Stimulated activated CD8-positive, alpha-beta memory T cell treated with anti-CD3 and anti-CD28 coated beads, Interleukin-12 subunit alpha, Interleukin-12 subunit beta, amount 100 ng/mL, for 24 hours (primary cell): ENCODE data around the gene EPS8L1.

Source experiments
- DNase-seq: peaks from one replicate; pipeline ENCODE4 v3.0.0-alpha.2; 2020; ENCODE audit errors: extremely low read depth

The EPS8L1 gene

GRCh38 chr19:55115446-55116065, 39.9 kb downstream of the EPS8L1 start:
- DNase-seq = no peak

DNA sequence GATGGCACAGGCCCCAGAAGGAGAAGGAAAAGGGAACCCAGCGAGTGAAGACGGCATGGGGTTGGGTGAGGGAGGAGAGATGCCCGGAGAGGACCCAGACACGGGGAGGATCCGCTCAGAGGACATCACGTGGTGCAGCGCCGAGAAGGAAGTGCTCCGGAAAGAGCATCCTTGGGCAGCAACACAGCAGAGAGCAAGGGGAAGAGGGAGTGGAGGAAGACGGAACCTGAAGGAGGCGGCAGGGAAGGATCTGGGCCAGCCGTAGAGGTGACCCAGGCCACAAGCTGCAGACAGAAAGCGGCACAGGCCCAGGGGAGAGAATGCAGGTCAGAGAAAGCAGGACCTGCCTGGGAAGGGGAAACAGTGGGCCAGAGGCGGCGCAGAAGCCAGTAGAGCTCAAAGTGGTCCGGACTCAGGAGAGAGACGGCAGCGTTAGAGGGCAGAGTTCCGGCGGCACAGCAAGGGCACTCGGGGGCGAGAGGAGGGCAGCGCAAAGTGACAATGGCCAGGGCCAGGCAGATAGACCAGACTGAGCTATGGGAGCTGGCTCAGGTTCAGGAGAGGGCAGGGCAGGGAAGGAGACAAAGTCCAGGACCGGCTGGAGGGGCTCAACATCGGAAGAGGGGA, 40.7 kb downstream of the EPS8L1 start:
- DNase-seq = no peak

DNA sequence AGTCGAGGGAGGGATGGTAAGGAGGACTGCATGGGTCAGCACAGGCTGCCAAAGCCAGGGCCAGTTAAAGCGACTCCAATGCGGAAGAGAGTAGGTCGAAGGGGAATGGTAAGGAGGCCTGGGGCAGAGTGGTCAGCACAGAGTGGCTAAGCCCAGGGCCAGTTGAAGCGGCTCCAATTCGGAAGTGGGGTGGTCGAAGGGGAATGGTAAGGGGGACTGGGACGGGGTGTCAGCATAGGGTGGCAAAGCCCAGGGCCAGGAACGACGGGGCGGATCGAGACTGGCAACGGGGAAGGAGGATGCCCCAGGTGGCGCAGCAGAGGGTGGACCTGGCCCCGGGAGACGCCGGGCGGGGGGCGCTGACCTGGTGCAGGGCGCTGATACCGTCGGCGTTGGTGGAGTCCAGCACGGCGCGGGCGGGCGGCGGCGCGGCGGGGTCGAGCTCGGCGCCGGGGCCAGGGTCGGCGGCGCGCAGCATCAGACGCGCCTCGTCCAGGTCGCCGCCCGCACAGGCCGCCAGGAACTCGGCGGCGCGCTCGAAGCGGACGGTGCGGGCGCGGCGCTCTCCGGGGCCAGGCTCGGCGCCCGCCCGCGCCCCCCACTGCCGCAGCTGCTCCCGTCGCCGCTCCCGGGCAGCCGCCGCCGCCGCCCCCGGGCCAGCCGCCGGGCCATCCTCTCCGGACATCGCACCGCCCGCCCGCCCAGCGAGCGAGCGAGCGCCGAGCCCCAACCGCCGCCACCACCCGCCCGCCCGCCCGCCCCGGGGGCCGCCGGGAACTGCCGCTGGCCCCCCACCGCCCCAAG, 41.4 kb downstream of the EPS8L1 start, which contains the start of gene PPP1R12C:
Gene PPP1R12C (minus strand): TSS at position 779 of the 804 bp plus-strand sequence. CDS start 94 bp downstream, at position 685.
- no peak for DNase-seq

DNA sequence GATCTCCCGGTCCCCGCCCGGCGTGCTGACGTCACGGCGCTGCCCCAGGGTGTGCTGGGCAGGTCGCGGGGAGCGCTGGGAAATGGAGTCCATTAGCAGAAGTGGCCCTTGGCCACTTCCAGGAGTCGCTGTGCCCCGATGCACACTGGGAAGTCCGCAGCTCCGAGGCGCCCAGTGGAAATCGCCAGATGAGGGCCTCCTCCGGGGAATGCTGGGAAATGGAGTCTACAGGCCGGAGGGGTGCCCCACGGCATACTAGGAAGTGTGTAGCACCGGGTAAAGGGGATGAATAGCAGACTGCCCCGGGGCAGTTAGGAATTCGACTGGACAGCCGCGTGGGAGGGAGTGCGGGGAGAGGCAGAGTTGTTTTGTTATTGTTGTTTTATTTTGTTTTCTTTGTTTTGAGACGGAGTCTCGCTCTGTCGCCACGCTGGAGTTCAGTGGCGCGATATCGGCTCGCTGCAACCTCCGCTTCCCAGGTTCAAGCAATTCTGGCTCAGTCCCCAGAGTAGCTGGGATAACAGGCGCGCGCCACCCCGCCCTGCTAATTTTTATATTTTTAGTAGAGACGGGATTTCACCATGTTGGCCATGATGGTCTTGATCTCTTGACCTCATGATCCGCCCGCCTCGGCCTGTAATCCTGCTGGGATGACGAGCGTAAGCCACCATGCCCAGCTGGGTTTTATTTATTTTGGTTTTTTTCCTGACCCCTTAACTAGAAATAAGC, 42.2 kb downstream of the EPS8L1 start:
- DNase-seq = peak; percentile 97

GRCh38 chr19:55118401-55118991, 42.8 kb downstream of the EPS8L1 start:
- no peak for DNase-seq

- no peak for DNase-seq
These were observed 43.4 kb downstream of the EPS8L1 start for GRCh38 chr19:55119053-55119452.

DNA sequence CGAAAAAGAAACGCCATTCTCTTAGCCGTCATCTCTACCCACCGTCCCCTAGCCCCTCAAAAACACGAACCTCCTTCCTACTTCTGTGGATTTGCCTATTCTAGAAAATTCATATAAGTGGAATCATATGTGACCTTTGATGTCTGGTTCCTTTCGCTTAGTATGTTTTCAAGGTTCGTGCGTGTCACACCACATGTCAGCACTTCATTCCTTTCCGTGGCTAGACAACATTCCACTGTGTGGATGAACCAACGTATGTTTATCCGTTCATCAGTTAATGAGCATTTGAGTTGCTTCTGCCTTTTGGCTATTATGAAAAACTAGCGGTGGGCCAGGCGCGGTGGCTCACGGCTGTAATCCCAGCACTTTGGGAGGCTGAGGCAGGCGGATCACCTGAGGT, 55.8 kb downstream of the EPS8L1 start:
- no peak for DNase-seq

- DNase-seq = no peak
These were observed 56.9 kb downstream of the EPS8L1 start for GRCh38 chr19:55132453-55133129.

- DNase-seq = no peak
These were observed 58.2 kb downstream of the EPS8L1 start for GRCh38 chr19:55133639-55134444.

GRCh38 chr19:55134736-55135135, 59.1 kb downstream of the EPS8L1 start:
- no peak for DNase-seq

- no peak for DNase-seq
These were observed 60.9 kb downstream of the EPS8L1 start for GRCh38 chr19:55136399-55137102.
